Endothelial cell (in vitro differentiated cells): ENCODE measurements around the gene IP6K2. TPM values are rescaled to one million over a fixed set of nuclear protein-coding genes. Genes with fewer than 3 reads are reported as not detected.

Experiments
- DNase-seq: peaks from one replicate; pipeline ENCODE4 v3.0.0; 2021; ENCODE audit warnings: low spot score
- H3K27ac Mint-ChIP-seq: one replicate; pipeline ENCODE4 v1.8.0; 2021; ENCODE audit warnings: mixed read lengths, inconsistent platforms; ENCODE audit not compliant: unreplicated experiment
- H3K27me3 Mint-ChIP-seq: one replicate; pipeline ENCODE4 v1.8.0; 2021; ENCODE audit warnings: mild to moderate bottlenecking, moderate library complexity, mixed read lengths, inconsistent platforms; ENCODE audit not compliant: unreplicated experiment
- H3K36me3 Mint-ChIP-seq: one replicate; pipeline ENCODE4 v1.8.0; 2021; ENCODE audit warnings: mild to moderate bottlenecking, low read depth, mixed read lengths, inconsistent platforms; ENCODE audit not compliant: unreplicated experiment
- H3K4me1 Mint-ChIP-seq: one replicate; pipeline ENCODE4 v1.8.0; 2021; ENCODE audit warnings: mild to moderate bottlenecking, mixed read lengths, inconsistent platforms; ENCODE audit not compliant: unreplicated experiment
- H3K4me3 Mint-ChIP-seq: one replicate; pipeline ENCODE4 v1.8.0; 2021; ENCODE audit warnings: mild to moderate bottlenecking, mixed read lengths, inconsistent platforms; ENCODE audit not compliant: unreplicated experiment
- H3K9me3 Mint-ChIP-seq: one replicate; pipeline ENCODE4 v1.8.0; 2021; ENCODE audit warnings: mixed read lengths, inconsistent platforms; ENCODE audit not compliant: unreplicated experiment
- total RNA-seq: library from RNA; stranded (reverse); fragmentation: NEBNext Ultra II Directional; extraction: Animal tissue kit (Norgen Biotek cat#: 25700); gene quantifications from one replicate; pipeline ENCODE4 v1.2.1, GENCODE V29; 2021; ENCODE audit not compliant: unreplicated experiment
- TF ChIP-seq, protein P1 (sequence below): fragments of 200-600 bp; sonication (generic); IDR thresholded peaks from one replicate; pipeline ENCODE4 v1.5.0; 2021; ENCODE audit warnings: antibody characterized with exemption; ENCODE audit not compliant: unreplicated experiment

Gene IP6K2
- total RNA-seq, 1 donor from 2014 or later, result 87.9 TPM

- DNase-seq, result no peak
- H3K27ac Mint-ChIP-seq, result no peak overlapping the region
- peaks cover 8% of the 10 kb centered on the region for H3K4me1 Mint-ChIP-seq
- peaks cover 13% of the 10 kb centered on the region for H3K36me3 Mint-ChIP-seq
- H3K9me3 Mint-ChIP-seq, result no peaks in the 10 kb centered on the region
- TF ChIP-seq, protein P1, sequence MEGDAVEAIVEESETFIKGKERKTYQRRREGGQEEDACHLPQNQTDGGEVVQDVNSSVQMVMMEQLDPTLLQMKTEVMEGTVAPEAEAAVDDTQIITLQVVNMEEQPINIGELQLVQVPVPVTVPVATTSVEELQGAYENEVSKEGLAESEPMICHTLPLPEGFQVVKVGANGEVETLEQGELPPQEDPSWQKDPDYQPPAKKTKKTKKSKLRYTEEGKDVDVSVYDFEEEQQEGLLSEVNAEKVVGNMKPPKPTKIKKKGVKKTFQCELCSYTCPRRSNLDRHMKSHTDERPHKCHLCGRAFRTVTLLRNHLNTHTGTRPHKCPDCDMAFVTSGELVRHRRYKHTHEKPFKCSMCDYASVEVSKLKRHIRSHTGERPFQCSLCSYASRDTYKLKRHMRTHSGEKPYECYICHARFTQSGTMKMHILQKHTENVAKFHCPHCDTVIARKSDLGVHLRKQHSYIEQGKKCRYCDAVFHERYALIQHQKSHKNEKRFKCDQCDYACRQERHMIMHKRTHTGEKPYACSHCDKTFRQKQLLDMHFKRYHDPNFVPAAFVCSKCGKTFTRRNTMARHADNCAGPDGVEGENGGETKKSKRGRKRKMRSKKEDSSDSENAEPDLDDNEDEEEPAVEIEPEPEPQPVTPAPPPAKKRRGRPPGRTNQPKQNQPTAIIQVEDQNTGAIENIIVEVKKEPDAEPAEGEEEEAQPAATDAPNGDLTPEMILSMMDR, result no peak
- H3K27me3 Mint-ChIP-seq, result peaks cover 26% of the 10 kb centered on the region
- H3K4me3 Mint-ChIP-seq, result peak overlapping the region; percentile 59
Measured at GRCh38 chr3:48655606-48656005, 61.4 kb downstream of the IP6K2 start.

- peaks cover 26% of the 10 kb centered on the region for H3K27me3 Mint-ChIP-seq
- DNase-seq, result no peak
- H3K4me1 Mint-ChIP-seq, result peaks cover 8% of the 10 kb centered on the region
- peaks cover 13% of the 10 kb centered on the region for H3K36me3 Mint-ChIP-seq
- TF ChIP-seq, protein P1, result no peak
- H3K9me3 Mint-ChIP-seq, result no peaks in the 10 kb centered on the region
- no peak overlapping the region for H3K27ac Mint-ChIP-seq
- H3K4me3 Mint-ChIP-seq, result peak overlapping the region; percentile 59
Measured at GRCh38 chr3:48655063-48655462, 62.0 kb downstream of the IP6K2 start.

GRCh38 chr3:48652923-48653715 is 63.9 kb downstream of the IP6K2 start:
- peaks cover 15% of the 10 kb centered on the region for H3K36me3 Mint-ChIP-seq

DNA sequence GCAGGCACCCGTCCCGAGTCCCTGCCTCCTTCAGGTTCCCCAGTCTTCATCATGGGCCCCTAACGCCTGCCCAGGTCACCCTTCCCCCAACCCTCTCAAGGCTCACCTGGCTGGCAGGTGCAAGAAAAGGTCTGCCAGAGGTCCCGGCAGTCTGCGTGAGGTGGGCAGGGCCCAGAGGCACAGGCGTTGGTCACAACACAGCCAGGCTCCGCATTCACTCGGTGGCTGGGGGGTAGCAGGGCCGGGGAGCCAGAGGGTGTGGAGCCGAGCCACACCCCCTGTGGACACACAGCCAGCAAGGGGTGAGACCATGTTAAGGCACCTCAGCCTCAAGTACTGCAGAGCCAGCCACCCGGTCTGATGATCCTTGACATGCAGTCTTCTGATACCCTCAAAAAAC is 65.2 kb downstream of the IP6K2 start:
- H3K36me3 Mint-ChIP-seq, result peaks cover 15% of the 10 kb centered on the region
- peaks cover 21% of the 10 kb centered on the region for H3K27me3 Mint-ChIP-seq
- H3K9me3 Mint-ChIP-seq, result no peaks in the 10 kb centered on the region
- no peak overlapping the region for H3K4me3 Mint-ChIP-seq
- DNase-seq, result no peak
- H3K27ac Mint-ChIP-seq, result no peak overlapping the region
- TF ChIP-seq, protein P1, result no peak
- H3K4me1 Mint-ChIP-seq, result peaks cover 8% of the 10 kb centered on the region

More at GRCh38 chr3:48652923-48653715, 63.9 kb downstream of the IP6K2 start:
- H3K4me3 Mint-ChIP-seq, result no peak overlapping the region
- no peaks in the 10 kb centered on the region for H3K9me3 Mint-ChIP-seq
- no peak for DNase-seq
- H3K27me3 Mint-ChIP-seq, result peaks cover 26% of the 10 kb centered on the region
- TF ChIP-seq, protein P1, result no peak
- no peak overlapping the region for H3K27ac Mint-ChIP-seq
- peaks cover 8% of the 10 kb centered on the region for H3K4me1 Mint-ChIP-seq

DNA sequence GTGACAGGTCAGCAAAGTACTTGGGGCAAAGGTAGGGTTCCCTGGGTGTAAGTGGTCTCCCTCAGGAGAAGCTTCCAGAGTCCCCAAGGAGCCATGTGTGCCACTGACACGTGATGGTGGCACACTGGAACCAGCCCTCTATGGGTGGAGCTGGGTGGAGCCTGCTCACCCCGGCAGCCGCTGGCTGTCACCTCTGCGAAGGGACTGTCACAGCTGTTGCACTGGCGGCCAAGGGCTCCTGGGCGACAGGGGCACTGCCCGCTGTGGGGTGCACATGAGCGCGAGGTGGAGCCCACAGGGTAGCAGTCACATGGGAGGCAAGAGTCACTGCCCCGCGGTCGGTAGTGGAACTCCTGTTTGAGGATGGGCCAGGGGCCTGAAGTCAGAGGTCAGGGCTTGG is 66.3 kb downstream of the IP6K2 start:
- Mint-ChIP-seq H3K27ac (peak overlapping the region; percentile 9), H3K4me1 (peaks cover 8% of the 10 kb centered on the region), H3K4me3 (peak overlapping the region; percentile 5), H3K27me3 (peaks cover 21% of the 10 kb centered on the region), H3K36me3 (peaks cover 15% of the 10 kb centered on the region), H3K9me3 (no peaks in the 10 kb centered on the region)
- TF ChIP-seq, protein P1, result no peak
- DNase-seq, result no peak
